ENCODE data around the gene MBNL2. TPM values are rescaled to one million over a fixed set of nuclear protein-coding genes. Genes with fewer than 3 reads are reported as not detected.

MBNL2 gene
- total RNA-seq, 2 experiments from 2014 or later: 2.7 to 7.4 TPM

DNA sequence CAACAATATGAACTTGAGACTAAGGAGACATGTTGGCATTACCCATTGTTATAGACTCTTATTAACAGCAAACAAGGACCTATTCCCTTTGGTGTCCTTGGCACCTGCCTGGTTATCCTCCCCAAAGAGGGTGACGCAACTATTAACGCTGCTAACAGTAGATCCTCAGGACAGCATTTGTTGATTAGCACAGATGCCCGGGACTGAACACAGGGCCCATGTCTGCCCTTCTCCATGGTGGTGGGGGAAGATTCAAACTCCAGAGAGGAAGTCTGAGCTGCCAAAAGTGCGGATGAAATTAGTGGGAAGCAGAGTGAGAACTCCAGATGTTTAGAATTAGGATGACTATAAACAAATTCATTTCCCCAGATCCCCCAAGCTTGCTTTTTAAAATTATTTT lies 110.6 kb downstream of the MBNL2 start:
- Histone ChIP-seq H2AFZ (ENCODE audit: low read length) (no peak overlapping the region), H3K27ac (ENCODE audit: low read depth, low read length, poor library complexity, severe bottlenecking) (no peak overlapping the region), H3K9me2 (ENCODE audit: insufficient read depth, low read length) (no peaks in the 10 kb centered on the region), H3K9me3 (ENCODE audit: low read length) (no peaks in the 10 kb centered on the region), H3K36me3 (ENCODE audit: insufficient read depth, low read length) (no peaks in the 10 kb centered on the region), H3K4me1 (ENCODE audit: insufficient read depth, low read length, poor library complexity, severe bottlenecking) (no peaks in the 10 kb centered on the region), H3K4me3 (ENCODE audit: low read depth, low read length, poor library complexity, severe bottlenecking) (no peak overlapping the region), H4K20me1 (ENCODE audit: insufficient read depth, low read length) (no peaks in the 10 kb centered on the region), H3K4me2 (ENCODE audit: low read length) (no peak overlapping the region), H3K79me2 (ENCODE audit: insufficient read depth, low read depth, low read length) (no peaks in the 10 kb centered on the region)
- TF ChIP-seq, protein P1, sequence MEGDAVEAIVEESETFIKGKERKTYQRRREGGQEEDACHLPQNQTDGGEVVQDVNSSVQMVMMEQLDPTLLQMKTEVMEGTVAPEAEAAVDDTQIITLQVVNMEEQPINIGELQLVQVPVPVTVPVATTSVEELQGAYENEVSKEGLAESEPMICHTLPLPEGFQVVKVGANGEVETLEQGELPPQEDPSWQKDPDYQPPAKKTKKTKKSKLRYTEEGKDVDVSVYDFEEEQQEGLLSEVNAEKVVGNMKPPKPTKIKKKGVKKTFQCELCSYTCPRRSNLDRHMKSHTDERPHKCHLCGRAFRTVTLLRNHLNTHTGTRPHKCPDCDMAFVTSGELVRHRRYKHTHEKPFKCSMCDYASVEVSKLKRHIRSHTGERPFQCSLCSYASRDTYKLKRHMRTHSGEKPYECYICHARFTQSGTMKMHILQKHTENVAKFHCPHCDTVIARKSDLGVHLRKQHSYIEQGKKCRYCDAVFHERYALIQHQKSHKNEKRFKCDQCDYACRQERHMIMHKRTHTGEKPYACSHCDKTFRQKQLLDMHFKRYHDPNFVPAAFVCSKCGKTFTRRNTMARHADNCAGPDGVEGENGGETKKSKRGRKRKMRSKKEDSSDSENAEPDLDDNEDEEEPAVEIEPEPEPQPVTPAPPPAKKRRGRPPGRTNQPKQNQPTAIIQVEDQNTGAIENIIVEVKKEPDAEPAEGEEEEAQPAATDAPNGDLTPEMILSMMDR (conservative IDR thresholded peaks at IDR 0.05; ENCODE audit: low read length): no peak
- no peak for TF ChIP-seq EZH2phosphoT487 (IDR thresholded peaks at IDR 0.05; ENCODE audit: borderline replicate concordance, low read depth, low read length)
- no TSS peak for BruUV-seq (replicated peaks)
- DNase-seq (ENCODE audit: low spot score): no peak
- intact Hi-C loops (cut with micrococcal nuclease; ENCODE audit: unreplicated experiment): no loop called here
- ChIA-PET CTCF (ENCODE audit: unreplicated experiment) (no interaction called here), POLR2A (no interaction called here)

DNA sequence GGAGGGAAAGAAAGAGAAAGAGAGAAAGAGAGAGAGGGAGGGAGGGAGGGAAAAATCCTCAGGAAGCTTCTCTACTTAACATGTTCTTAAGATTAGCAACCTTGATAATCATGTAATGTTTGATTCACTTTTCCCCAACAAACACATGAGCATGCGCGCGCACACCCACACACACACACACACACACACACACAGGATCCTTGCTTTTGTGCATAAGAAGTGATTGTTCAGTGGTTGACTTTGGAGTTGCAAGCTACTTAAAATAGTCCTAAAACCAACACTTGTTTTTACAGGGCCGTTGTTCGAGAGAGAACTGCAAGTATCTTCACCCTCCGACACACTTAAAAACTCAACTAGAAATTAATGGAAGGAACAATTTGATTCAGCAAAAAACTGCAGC lies 111.8 kb downstream of the MBNL2 start:
- H3K4me2 ChIP-seq (ENCODE audit: low read length): no peak overlapping the region
- BruUV-seq (replicated peaks): no TSS peak
- ChIA-PET CTCF (ENCODE audit: unreplicated experiment) (no interaction called here), POLR2A (no interaction called here)
- H3K4me3 ChIP-seq (ENCODE audit: low read depth, low read length, poor library complexity, severe bottlenecking): no peak overlapping the region
- H4K20me1 ChIP-seq (ENCODE audit: insufficient read depth, low read length): no peaks in the 10 kb centered on the region
- H3K4me1 ChIP-seq (ENCODE audit: insufficient read depth, low read length, poor library complexity, severe bottlenecking): no peaks in the 10 kb centered on the region
- no peaks in the 10 kb centered on the region for H3K9me2 ChIP-seq (ENCODE audit: insufficient read depth, low read length)
- H2AFZ ChIP-seq (ENCODE audit: low read length): no peak overlapping the region
- intact Hi-C loops (cut with micrococcal nuclease; ENCODE audit: unreplicated experiment): no loop called here
- H3K36me3 ChIP-seq (ENCODE audit: insufficient read depth, low read length): no peaks in the 10 kb centered on the region
- H3K79me2 ChIP-seq (ENCODE audit: insufficient read depth, low read depth, low read length): no peaks in the 10 kb centered on the region
- no peak for DNase-seq (ENCODE audit: low spot score)
- H3K27ac ChIP-seq (ENCODE audit: low read depth, low read length, poor library complexity, severe bottlenecking): no peak overlapping the region
- TF ChIP-seq EZH2phosphoT487 (IDR thresholded peaks at IDR 0.05; ENCODE audit: borderline replicate concordance, low read depth, low read length): no peak
- TF ChIP-seq, protein P1 (conservative IDR thresholded peaks at IDR 0.05; ENCODE audit: low read length): no peak
- no peaks in the 10 kb centered on the region for H3K9me3 ChIP-seq (ENCODE audit: low read length)

DNA sequence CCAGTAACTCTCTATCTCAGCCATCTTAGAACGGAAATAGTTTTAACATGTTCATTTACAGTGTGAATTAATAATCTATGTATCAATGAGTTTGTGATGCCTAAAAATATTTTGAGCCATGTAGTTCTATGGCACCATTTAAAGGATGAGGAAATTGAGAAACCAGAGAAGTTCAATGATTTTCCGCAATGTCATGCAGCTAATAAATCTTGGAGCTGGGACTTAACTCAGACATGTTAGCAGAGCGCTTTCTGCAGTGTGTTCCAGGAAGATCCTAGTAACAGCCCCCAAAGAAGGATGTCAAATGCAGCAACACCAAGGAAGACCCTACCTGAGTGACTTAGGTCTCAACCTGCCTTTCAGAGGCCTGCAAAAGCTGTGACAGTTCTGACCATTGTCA lies 112.6 kb downstream of the MBNL2 start:
- ChIA-PET CTCF (ENCODE audit: unreplicated experiment) (no interaction called here), POLR2A (no interaction called here)
- Histone ChIP-seq H4K20me1 (ENCODE audit: insufficient read depth, low read length) (no peaks in the 10 kb centered on the region), H3K9me3 (ENCODE audit: low read length) (no peaks in the 10 kb centered on the region), H3K4me1 (ENCODE audit: insufficient read depth, low read length, poor library complexity, severe bottlenecking) (no peaks in the 10 kb centered on the region), H3K79me2 (ENCODE audit: insufficient read depth, low read depth, low read length) (no peaks in the 10 kb centered on the region), H3K27ac (ENCODE audit: low read depth, low read length, poor library complexity, severe bottlenecking) (no peak overlapping the region), H3K36me3 (ENCODE audit: insufficient read depth, low read length) (no peaks in the 10 kb centered on the region), H3K9me2 (ENCODE audit: insufficient read depth, low read length) (no peaks in the 10 kb centered on the region), H3K4me2 (ENCODE audit: low read length) (no peak overlapping the region), H2AFZ (ENCODE audit: low read length) (no peak overlapping the region), H3K4me3 (ENCODE audit: low read depth, low read length, poor library complexity, severe bottlenecking) (no peak overlapping the region)
- BruUV-seq (replicated peaks): no TSS peak
- DNase-seq (ENCODE audit: low spot score): no peak
- intact Hi-C loops (cut with micrococcal nuclease; ENCODE audit: unreplicated experiment): no loop called here
- no peak for TF ChIP-seq EZH2phosphoT487 (IDR thresholded peaks at IDR 0.05; ENCODE audit: borderline replicate concordance, low read depth, low read length)
- TF ChIP-seq, protein P1 (conservative IDR thresholded peaks at IDR 0.05; ENCODE audit: low read length): no peak

All from OCI-LY7 (cell line).